K562 (cell line): Measurements from ENCODE around the gene NKIRAS2.

ENCODE experiments used
- CTCF ChIP-seq, 3 experiments: IDR thresholded peaks in 2 of 3; conservative IDR thresholded peaks in 1 of 3; 2 replicates each; pipeline ENCODE4 v1.5.1; 2011 to 2012; ENCODE audit warnings: low read length in 3 of 3, mild to moderate bottlenecking in 3 of 3, control low read depth in 2 of 3, improper control_type of control experiment in 1 of 3, inconsistent platforms in 1 of 3, low read depth in 1 of 3, mixed read lengths in 1 of 3, moderate library complexity in 1 of 3; ENCODE audit not compliant: insufficient read depth in 2 of 3
- EP300 ChIP-seq: IDR thresholded peaks from 2 replicates; pipeline ENCODE4 v1.6.1; 2012; ENCODE audit warnings: low read length, improper control_type of control experiment
- FOXP1 ChIP-seq: sonication (generic); formaldehyde crosslinking; IDR thresholded peaks from 2 replicates; pipeline ENCODE4 v1.8.0; 2022; ENCODE audit warnings: mild to moderate bottlenecking, missing genetic modification reagents
- NBN ChIP-seq: fragments of 450-650 bp; IDR thresholded peaks from 2 replicates; pipeline ENCODE4 v1.6.1; 2016; ENCODE audit warnings: low read depth, mild to moderate bottlenecking
- TEAD4 ChIP-seq, 2 experiments: sonication (generic) in 1 of 2; formaldehyde crosslinking in 1 of 2; IDR thresholded peaks; 2 replicates each; pipeline versions ENCODE4 v1.6.1 to v1.8.0; 2012 to 2022; ENCODE audit warnings: borderline replicate concordance in 1 of 2, inconsistent platforms in 1 of 2, low read length in 1 of 2, mild to moderate bottlenecking in 1 of 2, missing genetic modification reagents in 1 of 2
- TFAP4 ChIP-seq: sonication (generic); formaldehyde crosslinking; IDR thresholded peaks from 2 replicates; pipeline ENCODE4 v1.8.0; 2022; ENCODE audit warnings: missing genetic modification reagents, mild to moderate bottlenecking, moderate library complexity, borderline replicate concordance
- TF ChIP-seq, protein P1 (sequence below): sonication (generic); formaldehyde crosslinking; IDR thresholded peaks from 2 replicates; pipeline ENCODE4 v1.4.0; 2020; ENCODE audit warnings: mild to moderate bottlenecking, missing genetic modification reagents

DNA sequence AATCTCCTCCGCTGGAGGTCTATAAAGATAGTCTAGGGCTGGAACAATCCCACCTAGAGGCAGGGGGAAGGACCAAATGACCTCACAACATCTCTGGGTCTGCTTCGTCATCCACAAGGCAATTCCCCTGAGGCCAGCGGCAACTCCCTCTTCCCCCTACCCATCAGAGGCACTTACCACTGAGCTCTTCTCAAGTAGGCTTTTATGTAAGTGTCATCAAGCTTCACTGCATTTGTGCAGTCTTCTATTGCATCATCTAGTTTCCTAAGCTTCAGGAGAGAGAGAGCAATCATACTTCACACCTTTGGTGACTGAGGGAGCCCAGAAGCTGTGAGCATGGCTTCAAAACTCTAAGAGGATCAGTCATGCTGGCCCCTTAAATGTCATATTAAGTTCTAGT lies 32.2 kb upstream of the NKIRAS2 start:
- TF ChIP-seq CTCF (IDR thresholded peaks at IDR 0.05 in 2 of 3, conservative IDR thresholded peaks at IDR 0.05 in 1 of 3; ENCODE audit: insufficient read depth in 2 of 3, low read depth in 1 of 3, low read length in 3 of 3) (no peak), TFAP4 (CRISPR knock-in tag) (no peak), EP300 (no peak), NBN (no peak), FOXP1 (CRISPR knock-in tag) (no peak), TEAD4 (IDR thresholded peaks at IDR 0.05; ENCODE audit: low read length) (no peak), TEAD4 (CRISPR knock-in tag; IDR thresholded peaks at IDR 0.05; ENCODE audit: borderline replicate concordance) (no peak)
- TF ChIP-seq, protein P1, sequence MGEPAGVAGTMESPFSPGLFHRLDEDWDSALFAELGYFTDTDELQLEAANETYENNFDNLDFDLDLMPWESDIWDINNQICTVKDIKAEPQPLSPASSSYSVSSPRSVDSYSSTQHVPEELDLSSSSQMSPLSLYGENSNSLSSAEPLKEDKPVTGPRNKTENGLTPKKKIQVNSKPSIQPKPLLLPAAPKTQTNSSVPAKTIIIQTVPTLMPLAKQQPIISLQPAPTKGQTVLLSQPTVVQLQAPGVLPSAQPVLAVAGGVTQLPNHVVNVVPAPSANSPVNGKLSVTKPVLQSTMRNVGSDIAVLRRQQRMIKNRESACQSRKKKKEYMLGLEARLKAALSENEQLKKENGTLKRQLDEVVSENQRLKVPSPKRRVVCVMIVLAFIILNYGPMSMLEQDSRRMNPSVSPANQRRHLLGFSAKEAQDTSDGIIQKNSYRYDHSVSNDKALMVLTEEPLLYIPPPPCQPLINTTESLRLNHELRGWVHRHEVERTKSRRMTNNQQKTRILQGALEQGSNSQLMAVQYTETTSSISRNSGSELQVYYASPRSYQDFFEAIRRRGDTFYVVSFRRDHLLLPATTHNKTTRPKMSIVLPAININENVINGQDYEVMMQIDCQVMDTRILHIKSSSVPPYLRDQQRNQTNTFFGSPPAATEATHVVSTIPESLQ, result no peak
